MCF 10A (cell line): Measurements from ENCODE around the gene CPNE2. TPM values are rescaled to one million over a fixed set of nuclear protein-coding genes. Genes with fewer than 3 reads are reported as not detected.
A peak's percentile ranks its signal among the peaks of the same experiment; 100 is the strongest.

Experiments used
- BruUV-seq: library from RNA; stranded (reverse); fragments of 400-500 nt; replicated peaks from 2 replicates; lab custom pipeline; 2021; lab: Mats Ljungman, UMichigan
- CTCF ChIA-PET: fragments of 300-600 bp; sonication (Branson Sonifier 250); formaldehyde crosslinking; extraction: SDS; loops from one replicate; lab custom pipeline; 2021; ENCODE audit warnings: antibody characterized with exemption, inconsistent platforms; lab: Yijun Ruan, JAX
- POLR2A ChIA-PET: fragments of 300-600, 350-650 bp; sonication (Branson Sonifier 250); formaldehyde crosslinking; extraction: SDS; loops from one replicate; lab custom pipeline; 2020; ENCODE audit warnings: antibody characterized with exemption, inconsistent platforms; lab: Yijun Ruan, JAX
- DNase-seq: peaks from one replicate; pipeline ENCODE4 v3.0.0-alpha.2; 2018; ENCODE audit not compliant: unreplicated experiment
- H3K27ac Mint-ChIP-seq: one replicate; pipeline ENCODE4 v1.8.0; 2022; ENCODE audit warnings: mild to moderate bottlenecking, low read depth, mixed read lengths; ENCODE audit not compliant: unreplicated experiment
- H3K27me3 Mint-ChIP-seq: one replicate; pipeline ENCODE4 v1.8.0; 2022; ENCODE audit warnings: mixed read lengths; ENCODE audit not compliant: insufficient read depth, unreplicated experiment
- H3K36me3 Mint-ChIP-seq: one replicate; pipeline ENCODE4 v1.8.0; 2022; ENCODE audit warnings: mild to moderate bottlenecking, moderate library complexity, mixed read lengths; ENCODE audit not compliant: insufficient read depth, unreplicated experiment
- H3K4me1 Mint-ChIP-seq: one replicate; pipeline ENCODE4 v1.8.0; 2022; ENCODE audit warnings: mixed read lengths; ENCODE audit not compliant: insufficient read depth, unreplicated experiment
- H3K4me3 Mint-ChIP-seq: one replicate; pipeline ENCODE4 v1.8.0; 2022; ENCODE audit warnings: mild to moderate bottlenecking, moderate library complexity, mixed read lengths; ENCODE audit not compliant: unreplicated experiment
- H3K9me3 Mint-ChIP-seq: one replicate; pipeline ENCODE4 v1.8.0; 2022; ENCODE audit warnings: mixed read lengths; ENCODE audit not compliant: unreplicated experiment
- intact Hi-C: fragments of 100-400 bp; cut with micrococcal nuclease; formaldehyde crosslinking; loops from 2 replicates; pipeline ENCODE4 v1.14.1; 2022
- total RNA-seq: library from RNA; stranded (reverse); gene quantifications from 2 replicates; pipeline ENCODE4 v1.2.3, GENCODE V29; 2022
- TF ChIP-seq, protein P1 (sequence below): fragments of 200-600 bp; IDR thresholded peaks from one replicate; pipeline ENCODE4 v1.8.0; 2022; ENCODE audit warnings: antibody characterized with exemption, mild to moderate bottlenecking; ENCODE audit not compliant: unreplicated experiment

Gene CPNE2
- total RNA-seq, 1 experiment from 2014 or later: 6.7 TPM

DNA sequence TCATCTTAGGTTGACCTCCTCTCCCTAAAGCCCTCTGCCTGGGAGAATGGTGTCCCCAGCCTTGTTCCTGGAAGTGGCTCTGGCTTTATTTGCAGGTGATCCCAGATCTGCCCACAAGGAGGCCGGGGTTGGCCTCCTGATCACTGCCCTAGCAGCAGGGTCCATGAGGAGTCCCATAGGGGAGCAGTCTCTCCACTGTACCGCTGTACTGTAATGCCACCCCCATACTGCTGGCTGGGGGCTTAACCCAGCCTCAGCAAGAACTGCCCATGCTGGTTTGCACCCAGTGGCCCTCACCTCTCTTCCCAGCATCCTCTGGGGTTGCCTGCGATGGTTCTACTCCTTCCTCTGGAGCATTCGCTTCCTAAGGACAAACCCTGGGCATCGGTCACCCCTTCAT lies 54.4 kb downstream of the CPNE2 start:
- intact Hi-C loops: no loop called here
- Mint-ChIP-seq H3K27me3 (no peaks in the 10 kb centered on the region), H3K27ac (no peak overlapping the region), H3K9me3 (no peaks in the 10 kb centered on the region), H3K4me1 (peaks cover 9% of the 10 kb centered on the region), H3K36me3 (peaks cover 5% of the 10 kb centered on the region), H3K4me3 (no peak overlapping the region)
- ChIA-PET CTCF (no interaction called here), POLR2A (no interaction called here)
- DNase-seq: peak; percentile 25
- TF ChIP-seq, protein P1, sequence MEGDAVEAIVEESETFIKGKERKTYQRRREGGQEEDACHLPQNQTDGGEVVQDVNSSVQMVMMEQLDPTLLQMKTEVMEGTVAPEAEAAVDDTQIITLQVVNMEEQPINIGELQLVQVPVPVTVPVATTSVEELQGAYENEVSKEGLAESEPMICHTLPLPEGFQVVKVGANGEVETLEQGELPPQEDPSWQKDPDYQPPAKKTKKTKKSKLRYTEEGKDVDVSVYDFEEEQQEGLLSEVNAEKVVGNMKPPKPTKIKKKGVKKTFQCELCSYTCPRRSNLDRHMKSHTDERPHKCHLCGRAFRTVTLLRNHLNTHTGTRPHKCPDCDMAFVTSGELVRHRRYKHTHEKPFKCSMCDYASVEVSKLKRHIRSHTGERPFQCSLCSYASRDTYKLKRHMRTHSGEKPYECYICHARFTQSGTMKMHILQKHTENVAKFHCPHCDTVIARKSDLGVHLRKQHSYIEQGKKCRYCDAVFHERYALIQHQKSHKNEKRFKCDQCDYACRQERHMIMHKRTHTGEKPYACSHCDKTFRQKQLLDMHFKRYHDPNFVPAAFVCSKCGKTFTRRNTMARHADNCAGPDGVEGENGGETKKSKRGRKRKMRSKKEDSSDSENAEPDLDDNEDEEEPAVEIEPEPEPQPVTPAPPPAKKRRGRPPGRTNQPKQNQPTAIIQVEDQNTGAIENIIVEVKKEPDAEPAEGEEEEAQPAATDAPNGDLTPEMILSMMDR: no peak
- no TSS peak for BruUV-seq

DNA sequence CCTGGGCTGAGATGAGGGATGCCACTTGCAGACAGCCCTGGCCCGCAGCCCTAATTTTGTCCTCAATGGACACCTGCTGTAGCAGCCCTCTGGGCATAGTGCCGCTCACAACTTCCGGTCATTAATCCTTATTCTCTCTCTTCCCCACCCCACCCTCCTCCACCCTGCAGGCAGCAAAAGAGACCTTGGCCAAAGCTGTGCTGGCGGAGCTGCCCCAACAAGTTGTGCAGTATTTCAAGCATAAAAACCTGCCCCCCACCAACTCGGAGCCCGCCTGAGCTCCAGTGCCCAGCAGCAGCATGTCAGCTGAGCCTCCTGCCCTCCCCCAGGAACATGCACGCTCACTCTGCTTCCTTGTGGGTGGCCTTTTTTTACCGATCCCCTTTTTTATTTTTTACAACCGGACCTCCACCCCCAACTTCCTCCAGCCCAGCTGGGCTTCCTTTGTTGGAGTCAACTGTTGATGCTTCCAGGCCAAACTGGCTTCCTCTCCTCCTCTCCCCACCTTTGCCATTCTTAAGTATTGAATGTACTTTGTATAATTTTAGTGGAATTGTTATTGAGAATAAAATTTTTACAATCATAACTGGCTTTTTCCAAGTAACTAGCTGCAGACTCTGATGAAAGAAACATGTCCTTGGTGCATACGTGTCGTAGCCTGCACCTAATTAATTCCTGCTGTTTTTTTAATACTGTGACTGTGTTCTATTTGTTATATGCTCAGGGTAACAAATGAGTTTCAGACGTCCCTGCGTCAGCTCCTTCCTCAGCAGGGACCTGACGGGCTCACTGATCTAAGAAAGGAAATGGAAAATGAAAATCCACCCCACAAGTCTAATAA lies 55.2 kb downstream of the CPNE2 start:
- intact Hi-C loops: no loop called here
- no peak for DNase-seq
- H3K9me3 Mint-ChIP-seq: no peaks in the 10 kb centered on the region
- H3K4me1 Mint-ChIP-seq: peaks cover under 1% of the 10 kb centered on the region
- no peak overlapping the region for H3K4me3 Mint-ChIP-seq
- H3K36me3 Mint-ChIP-seq: peaks cover 9% of the 10 kb centered on the region
- ChIA-PET CTCF (interaction anchor here (0.6 kb wide), 1 partner anchor 170 kb away, joined by 3 read pairs; no protein-coding TSS in a partner anchor), POLR2A (interaction anchor here (0.7 kb wide), 1 partner anchor 885 kb away, joined by 3 read pairs; no protein-coding TSS in a partner anchor)
- no TSS peak for BruUV-seq
- H3K27me3 Mint-ChIP-seq: no peaks in the 10 kb centered on the region
- TF ChIP-seq, protein P1: no peak
- H3K27ac Mint-ChIP-seq: no peak overlapping the region

DNA sequence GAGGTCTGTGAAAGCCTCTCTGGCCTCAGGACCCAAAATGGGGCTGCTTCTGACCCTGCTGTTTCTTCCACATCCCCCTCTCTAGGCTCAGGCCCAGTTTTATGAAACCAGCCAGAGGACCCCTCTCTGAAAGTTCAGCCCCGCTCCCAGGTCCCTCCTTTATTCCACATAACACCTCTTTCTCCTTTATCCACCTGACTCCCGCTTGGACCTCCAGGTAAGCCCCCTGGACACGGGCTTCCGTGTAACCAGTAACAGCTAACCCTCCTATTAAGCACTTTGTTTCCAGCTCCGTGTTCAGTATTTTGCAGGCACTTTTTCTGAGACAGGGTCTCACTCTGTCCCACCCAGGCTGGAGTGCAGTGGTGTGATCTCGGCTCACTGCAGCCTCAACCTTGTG lies 56.1 kb downstream of the CPNE2 start:
- TF ChIP-seq, protein P1: no peak
- Mint-ChIP-seq H3K4me1 (no peaks in the 10 kb centered on the region), H3K27ac (no peak overlapping the region), H3K27me3 (no peaks in the 10 kb centered on the region), H3K9me3 (no peaks in the 10 kb centered on the region), H3K36me3 (peaks cover 18% of the 10 kb centered on the region), H3K4me3 (no peak overlapping the region)
- BruUV-seq: no TSS peak
- ChIA-PET POLR2A (interaction anchor here (0.9 kb wide), 1 partner anchor 9 kb away, joined by 4 read pairs; no protein-coding TSS in a partner anchor), CTCF (interaction anchor here (0.6 to 1.3 kb wide), 4 partner anchors 64 to 591 kb away, joined by 3 to 4 read pairs (median 4); no protein-coding TSS in a partner anchor)
- intact Hi-C loops: no loop called here
- DNase-seq: no peak

DNA sequence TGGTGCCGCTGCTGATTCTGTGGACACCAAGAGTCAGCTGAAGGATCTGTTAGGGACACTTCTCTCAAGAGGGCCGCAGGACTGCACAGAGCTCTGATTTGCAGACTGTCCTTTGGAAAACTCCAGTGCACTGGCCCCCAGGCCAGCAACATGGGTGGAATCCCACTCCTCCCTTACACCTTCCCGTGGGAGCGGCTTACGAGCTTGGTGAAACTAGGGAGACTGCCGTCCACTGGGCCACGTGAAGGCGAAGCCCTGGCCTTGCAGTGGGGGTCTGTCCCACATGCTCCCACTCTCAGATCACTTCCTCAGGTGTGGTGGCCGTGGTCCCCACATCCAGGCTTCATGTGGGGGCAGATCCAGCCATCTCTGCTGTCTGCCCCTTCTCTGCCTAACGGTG lies 57.0 kb downstream of the CPNE2 start:
- Mint-ChIP-seq H3K36me3 (peaks cover 27% of the 10 kb centered on the region), H3K9me3 (no peaks in the 10 kb centered on the region), H3K4me1 (no peaks in the 10 kb centered on the region), H3K27ac (no peak overlapping the region), H3K27me3 (no peaks in the 10 kb centered on the region), H3K4me3 (no peak overlapping the region)
- BruUV-seq: no TSS peak
- ChIA-PET POLR2A (interaction anchor here (0.9 to 1.3 kb wide), 2 partner anchors 10 to 11 kb away, joined by 3 to 4 read pairs; no protein-coding TSS in a partner anchor), CTCF (interaction anchor here (0.6 to 1.3 kb wide), 5 partner anchors 56 to 497 kb away, joined by 3 to 4 read pairs (median 4); no protein-coding TSS in a partner anchor)
- no peak for DNase-seq
- TF ChIP-seq, protein P1: no peak
- intact Hi-C loops: no loop called here
